A673 (cell line): ENCODE data around the gene TARS3. TPM values are rescaled to one million over a fixed set of nuclear protein-coding genes. Genes with fewer than 3 reads are reported as not detected.

ENCODE experiments used
- BruUV-seq: library from RNA; stranded (reverse); fragments of 400-500 nt; replicated peaks from 2 replicates; lab custom pipeline; 2021; lab: Mats Ljungman, UMichigan
- CTCF ChIA-PET: fragments of 300-600 bp; sonication (Branson Sonifier 250); formaldehyde crosslinking; loops from one replicate; lab custom pipeline; 2022; ENCODE audit warnings: antibody characterized with exemption; lab: Charles Lee
- POLR2A ChIA-PET: fragments of 300-600 bp; sonication (Branson Sonifier 250); formaldehyde crosslinking; loops from one replicate; lab custom pipeline; 2022; ENCODE audit warnings: antibody characterized with exemption; ENCODE audit not compliant: low non-redundant PET; lab: Charles Lee
- DNase-seq: peaks from one replicate; pipeline ENCODE4 v3.0.0-alpha.2; 2015; ENCODE audit warnings: low spot score
- H3K27ac ChIP-seq: fragments of 200-600 bp; sonication (generic); 2 replicates; pipeline ENCODE4 v1.5.1; 2016; ENCODE audit warnings: mixed run types, low read depth, mild to moderate bottlenecking, mixed read lengths, antibody characterized with exemption, low read length; ENCODE audit not compliant: poor library complexity, severe bottlenecking
- H3K27me3 ChIP-seq: fragments of 200-600 bp; sonication (generic); replicated peaks from 2 replicates; pipeline ENCODE4 v1.6.1; 2017; ENCODE audit warnings: mixed run types, low read depth, mild to moderate bottlenecking, mixed read lengths, antibody characterized with exemption, low read length; ENCODE audit not compliant: insufficient read depth, poor library complexity
- H3K36me3 ChIP-seq: fragments of 200-600 bp; sonication (generic); 2 replicates; pipeline ENCODE4 v1.6.1; 2016; ENCODE audit warnings: mixed run types, mild to moderate bottlenecking, mixed read lengths, antibody characterized with exemption, low read length; ENCODE audit not compliant: insufficient read depth, poor library complexity, severe bottlenecking
- H3K4me1 ChIP-seq: fragments of 200-600 bp; sonication (generic); 2 replicates; pipeline ENCODE4 v1.6.1; 2017; ENCODE audit warnings: mixed run types, mild to moderate bottlenecking, mixed read lengths, antibody characterized with exemption, low read length; ENCODE audit not compliant: insufficient read depth, poor library complexity, severe bottlenecking
- H3K4me3 ChIP-seq: fragments of 200-600 bp; sonication (generic); 2 replicates; pipeline ENCODE4 v1.5.1; 2016; ENCODE audit warnings: low read depth, mixed run types, mild to moderate bottlenecking, mixed read lengths, low read length; ENCODE audit not compliant: poor library complexity, severe bottlenecking
- H3K9me3 ChIP-seq: fragments of 200-600 bp; sonication (generic); 2 replicates; pipeline ENCODE4 v1.6.1; 2016; ENCODE audit warnings: mixed run types, low read depth, mild to moderate bottlenecking, mixed read lengths, antibody characterized with exemption, low read length; ENCODE audit not compliant: poor library complexity, severe bottlenecking
- CTCF ChIP-seq: fragments of 300-800, 200-600 bp; sonication (generic); conservative IDR thresholded peaks from 2 replicates; pipeline ENCODE4 v1.5.1; 2017; ENCODE audit warnings: low read depth, mild to moderate bottlenecking, antibody characterized with exemption, low read length, moderate library complexity, mixed read lengths
- EZH2 ChIP-seq: fragments of 200-600 bp; sonication (generic); IDR thresholded peaks from 2 replicates; pipeline ENCODE4 v1.6.1; 2017; ENCODE audit warnings: borderline replicate concordance, low read depth, mild to moderate bottlenecking, mixed read lengths, antibody characterized with exemption, low read length; ENCODE audit not compliant: poor library complexity, severe bottlenecking
- intact Hi-C: fragments of 100-400 bp; cut with micrococcal nuclease; formaldehyde crosslinking; loops from one replicate; pipeline ENCODE4 v1.10.0; 2022; ENCODE audit not compliant: unreplicated experiment
- total RNA-seq: library from RNA; stranded (reverse); gene quantifications from 2 replicates; pipeline ENCODE4 v1.2.3, GENCODE V29; 2021

TARS3 gene
- total RNA-seq, 1 experiment from 2014 or later: 9.1 TPM

GRCh38 chr15:101607108-101607507, 117.2 kb downstream of the TARS3 start:
- Histone ChIP-seq H3K36me3 (no peaks in the 10 kb centered on the region), H3K4me3 (no peak overlapping the region), H3K4me1 (no peaks in the 10 kb centered on the region), H3K27ac (no peak overlapping the region), H3K27me3 (no peaks in the 10 kb centered on the region), H3K9me3 (no peaks in the 10 kb centered on the region)
- intact Hi-C loops: no loop called here
- POLR2A ChIA-PET: no interaction called here
- no TSS peak for BruUV-seq
- CTCF ChIA-PET: no interaction called here
- DNase-seq: no peak
- TF ChIP-seq EZH2 (no peak), CTCF (no peak)

- POLR2A ChIA-PET: no interaction called here
- Histone ChIP-seq H3K9me3 (no peaks in the 10 kb centered on the region), H3K4me3 (no peak overlapping the region), H3K4me1 (no peaks in the 10 kb centered on the region), H3K27me3 (peaks cover 4% of the 10 kb centered on the region), H3K27ac (no peak overlapping the region), H3K36me3 (no peaks in the 10 kb centered on the region)
- no peak for TF ChIP-seq EZH2
- no peak for TF ChIP-seq CTCF
- no peak for DNase-seq
- intact Hi-C loops: no loop called here
- CTCF ChIA-PET: no interaction called here
- no TSS peak for BruUV-seq
Observed at GRCh38 chr15:101604124-101604874, 120.0 kb downstream of the TARS3 start.

Other genes starting within 250 kb of the TARS3 start
- gene PCSK6, start 234.8 kb downstream of the TARS3 start, total RNA-seq: 2.6 and 4.3 TPM in 2 replicates
- 49.4 and 50.7 TPM in 2 replicates for gene TM2D3, start 72.1 kb downstream of the TARS3 start, total RNA-seq
- gene OR4F6, start 79.0 kb upstream of the TARS3 start, total RNA-seq: not detected in 2 replicates
- gene OR4F15, start 87.7 kb upstream of the TARS3 start, total RNA-seq: not detected in 2 replicates